Type B pancreatic cell (in vitro differentiated cells): ENCODE measurements around the gene FIP1L1. TPM values are rescaled to one million over a fixed set of nuclear protein-coding genes. Genes with fewer than 3 reads are reported as not detected.

ENCODE experiments used
- DNase-seq: peaks from one replicate; pipeline ENCODE4 v3.0.0; 2021; ENCODE audit warnings: mixed read lengths; ENCODE audit not compliant: unreplicated experiment; ENCODE audit errors: extremely low spot score
- H3K27ac Mint-ChIP-seq: 2 replicates; pipeline ENCODE4 v1.8.0; 2021; ENCODE audit warnings: mild to moderate bottlenecking, mixed read lengths
- H3K27me3 Mint-ChIP-seq: 2 replicates; pipeline ENCODE4 v1.8.0; 2021; ENCODE audit warnings: mixed read lengths
- H3K36me3 Mint-ChIP-seq: 2 replicates; pipeline ENCODE4 v1.8.0; 2021; ENCODE audit warnings: mixed read lengths
- H3K4me1 Mint-ChIP-seq: one replicate; pipeline ENCODE4 v1.8.0; 2021; ENCODE audit warnings: mixed read lengths; ENCODE audit not compliant: unreplicated experiment
- H3K4me3 Mint-ChIP-seq: 2 replicates; pipeline ENCODE4 v1.8.0; 2021; ENCODE audit warnings: mild to moderate bottlenecking, mixed read lengths
- H3K9me3 Mint-ChIP-seq: 2 replicates; pipeline ENCODE4 v1.8.0; 2021; ENCODE audit warnings: mixed read lengths
- total RNA-seq: library from RNA; stranded (reverse); gene quantifications from 2 replicates; pipeline ENCODE4 v1.2.1, GENCODE V29; 2021; ENCODE audit warnings: low replicate concordance
- TF ChIP-seq, protein P1 (sequence below): fragments of 200-600 bp; sonication (generic); conservative IDR thresholded peaks from 2 replicates; pipeline ENCODE4 v1.5.0; 2021; ENCODE audit warnings: antibody characterized with exemption, mild to moderate bottlenecking

The FIP1L1 gene
- total RNA-seq, 1 donor from 2014 or later = 60.2 TPM

DNA sequence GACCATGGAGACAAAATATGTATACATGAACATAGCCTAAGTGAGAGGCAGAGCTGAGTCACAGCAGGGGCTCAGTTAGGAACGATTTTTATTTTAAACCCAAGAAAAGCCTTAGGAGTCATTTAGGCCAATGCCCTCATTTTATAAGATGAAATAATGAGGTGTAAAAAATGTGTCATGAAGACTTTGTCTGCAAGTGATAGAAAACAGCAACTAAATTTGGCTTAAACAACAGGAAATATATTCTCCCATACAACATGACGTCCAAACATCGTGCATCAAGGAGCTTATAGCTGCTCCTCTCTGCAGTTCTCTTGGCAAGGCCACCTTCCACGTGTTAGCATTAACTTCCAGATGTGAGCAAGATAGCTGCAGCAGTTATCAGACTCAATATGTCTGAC lies 28.4 kb upstream of the FIP1L1 start:
- no peak overlapping the region for H3K4me3 Mint-ChIP-seq
- H3K4me1 Mint-ChIP-seq = no peaks in the 10 kb centered on the region
- TF ChIP-seq, protein P1, sequence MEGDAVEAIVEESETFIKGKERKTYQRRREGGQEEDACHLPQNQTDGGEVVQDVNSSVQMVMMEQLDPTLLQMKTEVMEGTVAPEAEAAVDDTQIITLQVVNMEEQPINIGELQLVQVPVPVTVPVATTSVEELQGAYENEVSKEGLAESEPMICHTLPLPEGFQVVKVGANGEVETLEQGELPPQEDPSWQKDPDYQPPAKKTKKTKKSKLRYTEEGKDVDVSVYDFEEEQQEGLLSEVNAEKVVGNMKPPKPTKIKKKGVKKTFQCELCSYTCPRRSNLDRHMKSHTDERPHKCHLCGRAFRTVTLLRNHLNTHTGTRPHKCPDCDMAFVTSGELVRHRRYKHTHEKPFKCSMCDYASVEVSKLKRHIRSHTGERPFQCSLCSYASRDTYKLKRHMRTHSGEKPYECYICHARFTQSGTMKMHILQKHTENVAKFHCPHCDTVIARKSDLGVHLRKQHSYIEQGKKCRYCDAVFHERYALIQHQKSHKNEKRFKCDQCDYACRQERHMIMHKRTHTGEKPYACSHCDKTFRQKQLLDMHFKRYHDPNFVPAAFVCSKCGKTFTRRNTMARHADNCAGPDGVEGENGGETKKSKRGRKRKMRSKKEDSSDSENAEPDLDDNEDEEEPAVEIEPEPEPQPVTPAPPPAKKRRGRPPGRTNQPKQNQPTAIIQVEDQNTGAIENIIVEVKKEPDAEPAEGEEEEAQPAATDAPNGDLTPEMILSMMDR = no peak
- DNase-seq = no peak
- H3K27ac Mint-ChIP-seq = no peak overlapping the region
- no peaks in the 10 kb centered on the region for H3K9me3 Mint-ChIP-seq
- peaks cover 16% of the 10 kb centered on the region for H3K36me3 Mint-ChIP-seq
- H3K27me3 Mint-ChIP-seq = no peaks in the 10 kb centered on the region

DNA sequence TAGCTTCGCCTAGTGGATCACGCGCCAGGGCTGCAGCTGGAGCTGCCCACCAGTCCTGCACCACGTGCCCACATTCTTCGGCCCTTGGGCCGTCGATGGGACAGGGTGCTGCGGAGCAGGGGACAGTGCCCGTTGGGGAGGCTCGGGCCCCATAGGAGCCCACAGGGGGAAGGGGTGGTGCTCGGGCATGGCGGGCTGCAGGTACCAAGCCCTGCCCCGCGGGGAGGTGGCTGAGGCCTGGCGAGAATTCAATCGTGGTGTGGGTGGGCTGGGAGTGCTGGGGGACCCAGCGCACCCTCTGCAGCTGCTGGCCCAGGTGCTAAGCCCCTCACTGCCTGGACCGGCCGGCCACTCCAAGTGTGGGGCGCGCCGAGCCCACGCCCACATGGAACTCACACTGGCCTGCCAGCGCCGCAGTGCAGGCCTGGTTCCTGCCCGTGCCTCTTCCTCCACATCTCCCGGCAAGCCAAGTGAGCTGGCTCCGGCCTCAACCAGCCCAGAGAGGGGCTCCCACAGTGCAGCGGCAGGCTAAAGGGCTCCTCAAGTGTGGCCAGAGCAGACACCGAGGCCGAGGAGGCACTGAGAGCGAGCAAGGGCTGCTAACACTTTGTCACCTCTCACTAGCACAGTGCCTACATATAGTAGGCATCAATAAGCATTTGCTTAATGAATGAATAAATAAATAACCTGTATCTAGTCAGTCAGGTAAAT lies 23.3 kb upstream of the FIP1L1 start:
- Mint-ChIP-seq H3K27ac (no peak overlapping the region), H3K4me1 (no peaks in the 10 kb centered on the region), H3K9me3 (peaks cover 5% of the 10 kb centered on the region), H3K27me3 (no peaks in the 10 kb centered on the region), H3K36me3 (peaks cover 15% of the 10 kb centered on the region), H3K4me3 (no peak overlapping the region)
- no peak for DNase-seq
- TF ChIP-seq, protein P1 = no peak

DNA sequence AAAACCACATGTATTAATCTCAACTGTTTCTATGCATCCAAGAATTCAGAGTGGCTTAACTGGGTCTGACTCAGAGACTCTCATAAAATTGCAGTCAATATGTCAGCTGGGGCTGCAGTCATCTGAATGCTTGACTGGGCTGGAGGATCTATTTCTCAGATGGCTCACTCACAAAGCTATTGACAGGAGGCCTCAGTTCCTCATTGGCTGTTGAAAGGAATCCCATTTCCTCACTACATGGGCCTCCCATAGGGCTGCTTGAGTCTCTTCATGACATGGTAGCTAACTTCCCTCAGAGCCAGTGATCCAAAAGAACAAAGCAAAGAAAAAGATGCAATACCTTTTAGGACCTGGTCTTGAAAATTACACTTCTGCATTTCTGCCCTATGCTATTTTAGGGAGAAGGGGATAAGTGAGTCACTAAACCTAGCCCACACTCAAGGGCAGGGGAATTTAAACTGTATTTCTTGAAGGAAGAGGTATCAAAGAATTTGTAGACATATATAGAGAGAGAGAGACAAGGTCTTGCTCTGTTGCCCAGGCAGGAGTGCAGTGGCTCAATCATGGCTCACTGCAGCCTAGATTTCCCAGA lies 21.4 kb upstream of the FIP1L1 start:
- no peak for DNase-seq
- H3K27me3 Mint-ChIP-seq = no peaks in the 10 kb centered on the region
- H3K9me3 Mint-ChIP-seq = peaks cover 5% of the 10 kb centered on the region
- H3K4me1 Mint-ChIP-seq = no peaks in the 10 kb centered on the region
- H3K27ac Mint-ChIP-seq = no peak overlapping the region
- H3K4me3 Mint-ChIP-seq = no peak overlapping the region
- H3K36me3 Mint-ChIP-seq = peaks cover 12% of the 10 kb centered on the region
- TF ChIP-seq, protein P1 = no peak

DNA sequence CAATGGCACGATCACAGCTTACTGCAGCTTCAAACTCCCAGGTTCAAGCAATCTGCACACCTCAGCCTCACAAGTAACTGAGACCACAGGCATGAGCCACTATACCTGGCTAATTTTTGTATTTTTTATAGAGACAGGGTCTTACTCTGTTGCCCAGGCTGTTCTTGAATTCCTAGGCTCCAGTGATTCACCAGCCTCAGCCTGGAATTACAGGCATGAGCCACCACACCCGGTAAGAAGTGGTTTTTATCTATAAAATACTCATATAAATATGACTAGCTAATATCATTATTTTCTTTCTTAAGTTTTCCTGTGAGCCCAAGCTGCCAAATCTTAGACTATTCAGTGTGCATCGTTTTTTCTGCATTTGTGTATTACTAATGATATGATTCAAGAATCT lies 16.0 kb upstream of the FIP1L1 start:
- peaks cover 4% of the 10 kb centered on the region for H3K27me3 Mint-ChIP-seq
- TF ChIP-seq, protein P1 = no peak
- no peak overlapping the region for H3K4me3 Mint-ChIP-seq
- peaks cover 25% of the 10 kb centered on the region for H3K4me1 Mint-ChIP-seq
- H3K9me3 Mint-ChIP-seq = no peaks in the 10 kb centered on the region
- H3K36me3 Mint-ChIP-seq = no peaks in the 10 kb centered on the region
- DNase-seq = no peak
- H3K27ac Mint-ChIP-seq = no peak overlapping the region

DNA sequence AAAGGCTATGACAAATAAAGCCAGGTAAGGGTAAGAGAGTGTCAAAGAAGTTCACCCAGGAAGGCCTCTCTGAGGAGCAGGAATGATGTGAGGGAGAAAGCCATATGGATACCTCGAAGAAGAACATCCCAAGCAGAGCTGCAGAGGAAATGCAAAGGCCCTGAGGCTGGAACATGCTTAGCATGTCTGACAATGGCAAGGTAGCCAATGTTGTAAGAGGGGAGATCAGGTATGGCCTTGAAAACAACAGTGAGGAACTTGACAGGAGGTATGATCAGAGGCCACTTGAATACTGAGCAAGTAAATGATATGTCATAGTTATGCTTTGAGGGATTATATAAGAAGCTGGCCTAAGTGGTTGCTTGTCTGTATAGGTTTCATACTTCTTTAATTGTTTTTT lies 15.3 kb upstream of the FIP1L1 start:
- peak overlapping the region; percentile 69 for H3K4me3 Mint-ChIP-seq
- no peaks in the 10 kb centered on the region for H3K36me3 Mint-ChIP-seq
- H3K27me3 Mint-ChIP-seq = peaks cover 4% of the 10 kb centered on the region
- H3K27ac Mint-ChIP-seq = no peak overlapping the region
- peaks cover 28% of the 10 kb centered on the region for H3K4me1 Mint-ChIP-seq
- no peak for DNase-seq
- TF ChIP-seq, protein P1 = no peak
- no peaks in the 10 kb centered on the region for H3K9me3 Mint-ChIP-seq
